Mucosa of rectum (tissue), 2 donors: ENCODE measurements around the gene SELENOO.

Experiments
- H3K27ac ChIP-seq, 2 donors: one replicate each; pipeline ENCODE4 v1.7.0; 2013; ENCODE audit warnings: inconsistent platforms in 2 of 2, low read depth in 2 of 2, low read length in 2 of 2
- H3K27me3 ChIP-seq, 2 donors: one replicate each; pipeline ENCODE4 v1.7.0; 2013; ENCODE audit warnings: low read length in 2 of 2; ENCODE audit not compliant: control insufficient read depth in 2 of 2, insufficient read depth in 2 of 2
- H3K36me3 ChIP-seq, 2 donors: one replicate each; pipeline ENCODE4 v1.7.0; 2013; ENCODE audit warnings: low read length in 2 of 2; ENCODE audit not compliant: control insufficient read depth in 2 of 2, insufficient read depth in 2 of 2
- H3K4me1 ChIP-seq, 2 donors: one replicate each; pipeline ENCODE4 v1.7.0; 2013; ENCODE audit warnings: low read length in 2 of 2, mild to moderate bottlenecking in 1 of 2; ENCODE audit not compliant: control insufficient read depth in 2 of 2, insufficient read depth in 2 of 2
- H3K4me3 ChIP-seq, 2 donors: one replicate each; pipeline ENCODE4 v1.7.0; 2013; ENCODE audit warnings: low read length in 2 of 2
- H3K9ac ChIP-seq, 2 donors: one replicate each; pipeline ENCODE4 v1.7.0; 2013; ENCODE audit warnings: low read length in 2 of 2, low read depth in 1 of 2, mild to moderate bottlenecking in 1 of 2
- H3K9me3 ChIP-seq, 2 donors: one replicate each; pipeline ENCODE4 v1.7.0; 2013; ENCODE audit warnings: low read length in 2 of 2; ENCODE audit not compliant: control insufficient read depth in 2 of 2
- donor health status: healthy.
- donor health status: Normal muscosa, but diverticular disease.

The SELENOO gene

GRCh38 chr22:50208939-50209892 is 8.4 kb downstream of the SELENOO start:
- Histone ChIP-seq H3K9me3 (no peaks in the 10 kb centered on the region), H3K27ac (no peak overlapping the region), H3K4me1 (peaks cover 0 to 3% of the 10 kb centered on the region in 2 donors), H3K4me3 (no peak overlapping the region), H3K36me3 (peaks cover 39 to 40% of the 10 kb centered on the region in 2 donors), H3K9ac (no peak overlapping the region), H3K27me3 (no peaks in the 10 kb centered on the region)

GRCh38 chr22:50209893-50210292 is 9.1 kb downstream of the SELENOO start:
- Histone ChIP-seq H3K9me3 (no peaks in the 10 kb centered on the region), H3K4me1 (peaks cover 0 to 3% of the 10 kb centered on the region in 2 donors), H3K36me3 (peaks cover 43% of the 10 kb centered on the region in 2 donors), H3K27ac (no peak overlapping the region), H3K27me3 (no peaks in the 10 kb centered on the region), H3K4me3 (no peak overlapping the region), H3K9ac (no peak overlapping the region)

GRCh38 chr22:50210378-50211139 is 9.7 kb downstream of the SELENOO start:
- H3K27ac ChIP-seq, result no peak overlapping the region
- H3K4me1 ChIP-seq, result peaks cover 0 to 3% of the 10 kb centered on the region in 2 donors
- H3K4me3 ChIP-seq, result no peak overlapping the region
- no peak overlapping the region for H3K9ac ChIP-seq
- no peaks in the 10 kb centered on the region for H3K27me3 ChIP-seq
- H3K9me3 ChIP-seq, result no peaks in the 10 kb centered on the region
- H3K36me3 ChIP-seq, result peaks cover 49% of the 10 kb centered on the region in 2 donors

GRCh38 chr22:50211147-50211546 is 10.3 kb downstream of the SELENOO start:
- no peak overlapping the region for H3K9ac ChIP-seq

GRCh38 chr22:50213263-50213662 is 12.5 kb downstream of the SELENOO start:
- H3K4me1 ChIP-seq, result no peaks in the 10 kb centered on the region
- H3K27ac ChIP-seq, result no peak overlapping the region
- H3K36me3 ChIP-seq, result peaks cover 62 to 64% of the 10 kb centered on the region in 2 donors
- H3K9ac ChIP-seq, result no peak overlapping the region
- no peaks in the 10 kb centered on the region for H3K27me3 ChIP-seq
- no peaks in the 10 kb centered on the region for H3K9me3 ChIP-seq
- no peak overlapping the region for H3K4me3 ChIP-seq

More at GRCh38 chr22:50211147-50211546, 10.3 kb downstream of the SELENOO start:
- Histone ChIP-seq H3K4me1 (peaks cover 0 to 3% of the 10 kb centered on the region in 2 donors), H3K27me3 (no peaks in the 10 kb centered on the region), H3K27ac (no peak overlapping the region), H3K4me3 (no peak overlapping the region), H3K9me3 (no peaks in the 10 kb centered on the region), H3K36me3 (peaks cover 55% of the 10 kb centered on the region in 2 donors)

GRCh38 chr22:50215297-50216054 is 14.7 kb downstream of the SELENOO start:
- no peak overlapping the region for H3K27ac ChIP-seq
- H3K27me3 ChIP-seq, result no peaks in the 10 kb centered on the region
- no peak overlapping the region for H3K9ac ChIP-seq
- peaks cover 0 to 5% of the 10 kb centered on the region in 2 donors for H3K4me1 ChIP-seq
- no peak overlapping the region for H3K4me3 ChIP-seq
- H3K9me3 ChIP-seq, result no peaks in the 10 kb centered on the region
- peaks cover 65% of the 10 kb centered on the region in 2 donors for H3K36me3 ChIP-seq

- Histone ChIP-seq H3K36me3 (peaks cover 64 to 66% of the 10 kb centered on the region in 2 donors), H3K4me1 (peaks cover 0 to 5% of the 10 kb centered on the region in 2 donors), H3K9ac (no peak overlapping the region), H3K27ac (no peak overlapping the region), H3K27me3 (no peaks in the 10 kb centered on the region), H3K4me3 (no peak overlapping the region), H3K9me3 (no peaks in the 10 kb centered on the region)
These were observed 15.4 kb downstream of the SELENOO start for GRCh38 chr22:50216055-50216683.

GRCh38 chr22:50216684-50217520 is 16.1 kb downstream of the SELENOO start:
- H3K36me3 ChIP-seq, result peaks cover 66 to 69% of the 10 kb centered on the region in 2 donors
- peaks cover 0 to 5% of the 10 kb centered on the region in 2 donors for H3K4me1 ChIP-seq
- H3K9ac ChIP-seq, result no peak overlapping the region
- no peak overlapping the region for H3K4me3 ChIP-seq
- no peaks in the 10 kb centered on the region for H3K27me3 ChIP-seq
- H3K27ac ChIP-seq, result no peak overlapping the region
- no peaks in the 10 kb centered on the region for H3K9me3 ChIP-seq
